Transverse colon (tissue), 4 donors: Measurements from ENCODE around the gene GARNL3. TPM values are rescaled to one million over a fixed set of nuclear protein-coding genes. Genes with fewer than 3 reads are reported as not detected.

Experiments
- DNase-seq: peaks from one replicate; pipeline ENCODE4 v3.0.0-alpha.2; 2019
- H3K27ac ChIP-seq, 4 donors: fragments of 200-600 bp; sonication (generic); 2 replicates each; pipeline ENCODE4 v1.5.1; 2016 to 2018; ENCODE audit warnings: inconsistent platforms in 4 of 4
- H3K27me3 ChIP-seq: fragments of 200-600 bp; sonication (generic); 2 replicates; pipeline ENCODE4 v1.5.1; 2017; ENCODE audit warnings: inconsistent platforms
- H3K36me3 ChIP-seq, 4 donors: fragments of 200-600 bp; sonication (generic); 2 replicates each; pipeline ENCODE4 v1.5.1; 2017 to 2019; ENCODE audit warnings: inconsistent platforms in 4 of 4
- H3K4me1 ChIP-seq, 4 donors: fragments of 200-600 bp; sonication (generic); 2 replicates each; pipeline ENCODE4 v1.5.1; 2017 to 2020; ENCODE audit warnings: inconsistent platforms in 4 of 4
- H3K4me3 ChIP-seq, 4 donors: fragments of 200-600 bp; sonication (generic); 1 replicate in 1 of 4; 2 replicates in 3 of 4; pipeline versions ENCODE4 v1.5.1 to v1.6.1; 2017 to 2019; ENCODE audit warnings: inconsistent platforms in 4 of 4
- H3K9me3 ChIP-seq, 2 donors: fragments of 200-600 bp; sonication (generic); 2 replicates each; pipeline ENCODE4 v1.5.1; 2017 to 2019; ENCODE audit warnings: inconsistent platforms in 2 of 2
- EP300 ChIP-seq: sonication (generic); formaldehyde crosslinking; IDR thresholded peaks from one replicate; pipeline ENCODE4 v1.6.1; 2017; ENCODE audit warnings: antibody characterized with exemption, low read depth
- POLR2A ChIP-seq: fragments of 450-650 bp; IDR thresholded peaks from one replicate; pipeline ENCODE4 v1.6.1; 2016; ENCODE audit warnings: antibody characterized with exemption, mild to moderate bottlenecking, moderate library complexity
- POLR2AphosphoS5 ChIP-seq, 3 donors: sonication (generic); formaldehyde crosslinking; IDR thresholded peaks; one replicate each; pipeline ENCODE4 v1.6.1; 2016; ENCODE audit warnings: antibody characterized with exemption in 3 of 3
- WGBS, 2 donors: methylation state at CpG; one replicate each; pipeline ENCODE4 v1.1.5; 2018; ENCODE audit warnings: low coverage in 1 of 2; 5-methylcytosine and 5-hydroxymethylcytosine counted together
- in situ Hi-C, 4 donors: fragments of 200-750 bp; cut with MboI; loops; one replicate each; pipeline versions ENCODE4 v1.15.0 to v1.15.1; 2017; ENCODE audit warnings: low sequenced_read_pairs in 3 of 4, low pct_ligation_motif_present in 1 of 4, low pct_unique_long_range_greater_than_20kb in 1 of 4
- intact Hi-C: fragments of 100-400 bp; cut with DNase I; formaldehyde crosslinking; loops from one replicate; pipeline ENCODE4 v1.15.1; 2023; ENCODE audit warnings: low total_unique reads
- total RNA-seq, 4 donors: library from RNA; depleted of rRNA; stranded (reverse); fragments of >200 nt; gene quantifications; one replicate each; pipeline ENCODE4 v1.1.0, GENCODE V29; 2016
- TF ChIP-seq, protein P1 (sequence below), 5 experiments: fragments of 200-600 bp in 3 of 5; fragments of 450-650 bp in 2 of 5; sonication (generic) in 3 of 5; IDR thresholded peaks; 1 replicate in 2 of 5; 2 replicates in 3 of 5; pipeline ENCODE4 v1.5.1; 2016 to 2017; ENCODE audit warnings: antibody characterized with exemption in 5 of 5, inconsistent platforms in 3 of 5, mild to moderate bottlenecking in 2 of 5, moderate library complexity in 1 of 5

Gene GARNL3
- total RNA-seq, 4 donors from 2014 or later: 6.0 to 19.5 (median 11.8) TPM

- Histone ChIP-seq H3K36me3 (no peaks in the 10 kb centered on the region), H3K4me3 (no peak overlapping the region), H3K27me3 (no peaks in the 10 kb centered on the region), H3K9me3 (no peaks in the 10 kb centered on the region), H3K4me1 (peaks cover 0 to 5% (median 0%) of the 10 kb centered on the region in 4 donors), H3K27ac (no peak overlapping the region)
- DNase-seq: no peak
- in situ Hi-C loops (no loop called here), intact Hi-C loops (no loop called here)
- TF ChIP-seq POLR2A (no peak), EP300 (no peak), POLR2AphosphoS5 (IDR thresholded peaks at IDR 0.05) (no peak)
- TF ChIP-seq, protein P1, sequence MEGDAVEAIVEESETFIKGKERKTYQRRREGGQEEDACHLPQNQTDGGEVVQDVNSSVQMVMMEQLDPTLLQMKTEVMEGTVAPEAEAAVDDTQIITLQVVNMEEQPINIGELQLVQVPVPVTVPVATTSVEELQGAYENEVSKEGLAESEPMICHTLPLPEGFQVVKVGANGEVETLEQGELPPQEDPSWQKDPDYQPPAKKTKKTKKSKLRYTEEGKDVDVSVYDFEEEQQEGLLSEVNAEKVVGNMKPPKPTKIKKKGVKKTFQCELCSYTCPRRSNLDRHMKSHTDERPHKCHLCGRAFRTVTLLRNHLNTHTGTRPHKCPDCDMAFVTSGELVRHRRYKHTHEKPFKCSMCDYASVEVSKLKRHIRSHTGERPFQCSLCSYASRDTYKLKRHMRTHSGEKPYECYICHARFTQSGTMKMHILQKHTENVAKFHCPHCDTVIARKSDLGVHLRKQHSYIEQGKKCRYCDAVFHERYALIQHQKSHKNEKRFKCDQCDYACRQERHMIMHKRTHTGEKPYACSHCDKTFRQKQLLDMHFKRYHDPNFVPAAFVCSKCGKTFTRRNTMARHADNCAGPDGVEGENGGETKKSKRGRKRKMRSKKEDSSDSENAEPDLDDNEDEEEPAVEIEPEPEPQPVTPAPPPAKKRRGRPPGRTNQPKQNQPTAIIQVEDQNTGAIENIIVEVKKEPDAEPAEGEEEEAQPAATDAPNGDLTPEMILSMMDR (IDR thresholded peaks at IDR 0.05): no peak
- WGBS, 2 donors: 48 to 60% methylated on average over 2 of the region's 2 CpGs
Observed at GRCh38 chr9:127277099-127277498, 12.5 kb downstream of the GARNL3 start.

DNA sequence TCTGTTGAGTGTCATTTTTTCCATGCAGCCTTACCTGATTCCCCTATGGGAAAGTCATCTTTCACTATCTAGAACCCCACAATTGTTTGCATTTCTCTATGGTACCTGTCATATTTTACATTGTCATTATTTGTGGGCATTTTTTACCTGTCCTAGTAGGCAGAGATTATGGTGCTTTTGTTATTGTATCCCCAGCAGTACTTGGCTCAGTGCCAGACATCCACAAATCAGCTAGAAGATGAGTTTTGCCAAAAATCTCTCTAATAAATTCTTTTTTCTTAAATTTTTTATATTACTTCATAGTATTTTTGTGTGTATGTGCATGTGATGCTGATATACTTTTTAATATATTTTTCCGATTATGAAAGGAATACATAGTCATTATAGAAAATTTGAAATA lies 13.2 kb downstream of the GARNL3 start:
- Histone ChIP-seq H3K36me3 (no peaks in the 10 kb centered on the region), H3K4me3 (no peak overlapping the region), H3K27me3 (no peaks in the 10 kb centered on the region), H3K9me3 (no peaks in the 10 kb centered on the region), H3K27ac (no peak overlapping the region), H3K4me1 (peaks cover 0 to 5% (median 0%) of the 10 kb centered on the region in 4 donors)
- intact Hi-C loops (no loop called here), in situ Hi-C loops (no loop called here)
- no peak for TF ChIP-seq EP300
- TF ChIP-seq, protein P1 (IDR thresholded peaks at IDR 0.05): no peak
- no peak for TF ChIP-seq POLR2AphosphoS5 (IDR thresholded peaks at IDR 0.05)
- DNase-seq: no peak
- WGBS, 2 donors: 98 to 100% methylated on average over 1 of the region's 1 CpG

GRCh38 chr9:127278372-127278771 lies 13.8 kb downstream of the GARNL3 start:
- TF ChIP-seq, protein P1 (IDR thresholded peaks at IDR 0.05): no peak
- TF ChIP-seq POLR2A: no peak
- no peak for TF ChIP-seq POLR2AphosphoS5 (IDR thresholded peaks at IDR 0.05)
- no peak for TF ChIP-seq EP300
- intact Hi-C loops: no loop called here
- DNase-seq: no peak
- in situ Hi-C loops: no loop called here
- Histone ChIP-seq H3K27ac (no peak overlapping the region), H3K4me1 (peaks cover 0 to 5% (median 0%) of the 10 kb centered on the region in 4 donors), H3K36me3 (no peaks in the 10 kb centered on the region), H3K4me3 (no peak overlapping the region), H3K27me3 (no peaks in the 10 kb centered on the region), H3K9me3 (no peaks in the 10 kb centered on the region)
- 83 to 87% methylated on average over 2 of the region's 2 CpGs for WGBS, 2 donors

DNA sequence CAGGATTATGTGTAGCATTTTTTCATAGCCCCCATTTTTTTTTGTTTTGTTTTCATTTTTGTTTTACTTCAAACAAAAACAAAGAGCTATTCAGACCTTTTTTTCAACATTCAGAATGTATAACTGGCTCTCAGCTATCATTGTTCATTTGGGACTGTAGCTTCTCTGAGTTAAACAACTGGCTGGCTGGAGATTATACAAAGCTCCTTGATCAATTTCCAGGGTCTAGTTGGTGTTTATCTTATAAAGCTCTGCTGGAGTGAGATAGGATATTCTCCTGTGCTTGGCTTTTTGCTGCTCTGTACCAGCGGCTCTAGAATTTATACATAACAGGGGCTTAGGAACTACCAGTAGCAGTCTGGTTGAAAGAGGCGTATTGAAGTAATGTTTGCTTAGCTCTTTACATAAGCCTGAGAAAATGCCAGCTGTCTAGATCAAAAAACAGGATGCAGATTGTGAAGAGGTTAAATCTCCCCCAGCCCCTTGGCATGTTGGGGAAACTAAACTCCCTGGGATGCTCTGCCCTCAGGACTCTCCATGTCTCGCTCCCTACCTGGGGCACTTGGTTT lies 15.2 kb downstream of the GARNL3 start:
- 84 to 92% methylated on average over 3 of the region's 3 CpGs for WGBS, 2 donors
- in situ Hi-C loops: no loop called here
- Histone ChIP-seq H3K9me3 (no peaks in the 10 kb centered on the region), H3K4me1 (peaks cover 0 to 5% (median 0%) of the 10 kb centered on the region in 4 donors), H3K4me3 (no peak overlapping the region), H3K27me3 (no peaks in the 10 kb centered on the region), H3K27ac (no peak overlapping the region), H3K36me3 (no peaks in the 10 kb centered on the region)
- TF ChIP-seq POLR2A (no peak), POLR2AphosphoS5 (IDR thresholded peaks at IDR 0.05) (no peak), EP300 (no peak)
- TF ChIP-seq, protein P1 (IDR thresholded peaks at IDR 0.05): no peak
- intact Hi-C loops: no loop called here
- DNase-seq: no peak
